ENCODE data around the gene ATP1A4.
"Not testable (repeated sequence)": the region's sequence is repeated elsewhere in the genome, so short reads cannot be mapped to it uniquely, and the experiment has no call there.

The ATP1A4 gene

DNA sequence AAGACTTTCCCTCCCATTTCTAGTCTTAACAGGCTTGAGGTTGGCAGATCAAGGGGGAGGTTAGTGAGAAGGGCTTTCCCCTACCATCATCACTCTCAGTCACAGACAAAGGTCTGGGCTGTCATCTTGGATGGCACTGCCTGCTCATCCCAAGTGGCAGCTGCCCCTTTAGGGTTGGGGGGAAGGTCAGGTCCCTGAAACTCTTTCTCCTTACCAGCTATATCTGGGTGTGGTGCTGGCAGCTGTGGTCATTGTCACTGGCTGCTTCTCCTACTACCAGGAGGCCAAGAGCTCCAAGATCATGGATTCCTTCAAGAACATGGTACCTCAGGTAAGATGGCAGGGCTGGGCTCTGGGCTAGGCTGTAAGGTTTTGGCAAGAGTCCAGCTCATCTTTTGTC, 27.7 kb upstream of the ATP1A4 start:
- no peak for DNase-seq (ENCODE audit: low read depth in 2 of 2, low spot score in 1 of 2)

DNA sequence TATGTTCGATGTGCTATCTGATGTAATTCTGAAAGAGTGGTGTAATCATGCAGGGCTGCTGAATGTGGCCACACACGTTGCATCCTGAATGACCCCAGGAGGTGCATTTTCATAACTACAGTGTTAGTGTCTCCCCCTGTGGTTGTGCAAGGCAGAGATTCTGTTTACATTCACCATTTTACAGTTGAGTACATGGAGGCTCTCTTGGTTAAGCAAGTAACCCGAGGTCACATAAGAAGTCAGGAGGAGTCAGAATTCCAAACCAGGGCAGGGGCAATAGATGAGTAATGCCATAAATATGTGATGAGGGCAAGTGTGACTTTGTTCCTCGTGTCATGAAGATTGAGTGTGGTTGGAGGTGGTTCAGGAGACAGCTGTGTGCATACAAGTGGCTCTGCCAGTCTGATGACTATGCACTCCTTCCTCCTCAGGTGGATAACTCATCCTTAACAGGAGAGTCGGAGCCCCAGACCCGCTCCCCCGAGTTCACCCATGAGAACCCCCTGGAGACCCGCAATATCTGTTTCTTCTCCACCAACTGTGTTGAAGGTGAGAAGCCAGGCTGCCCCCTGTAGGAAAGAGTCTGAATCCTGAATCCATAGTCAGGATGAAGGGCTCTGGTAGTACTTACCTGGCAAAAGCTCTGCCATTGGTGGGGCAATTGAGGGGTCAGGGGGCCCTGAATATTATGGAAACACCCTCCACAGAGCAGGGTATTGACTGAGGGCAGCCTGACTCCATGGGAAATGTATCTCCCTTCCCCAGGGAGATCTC, 26.5 kb upstream of the ATP1A4 start:
- no peak for DNase-seq (ENCODE audit: low read depth in 2 of 2, low spot score in 1 of 2)

DNA sequence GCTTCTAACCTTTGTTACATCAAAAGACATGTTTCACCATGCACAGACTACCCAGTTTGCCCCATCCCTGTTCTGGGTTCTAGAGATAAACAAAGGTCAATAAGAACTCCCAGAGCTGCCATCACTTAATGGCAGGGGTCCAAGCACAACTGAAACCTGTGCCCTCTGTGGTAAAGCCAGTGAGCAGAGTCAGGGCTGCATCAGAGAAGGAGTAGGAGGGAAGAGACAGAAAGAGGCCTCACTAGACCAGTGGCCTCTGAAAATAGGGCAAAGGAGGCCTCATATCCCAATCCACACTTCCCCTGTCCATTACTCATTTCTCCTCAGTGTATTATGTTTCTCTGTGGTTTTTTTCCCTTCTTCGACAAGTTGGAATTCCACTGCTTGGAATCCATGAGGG, 25.7 kb upstream of the ATP1A4 start:
- no peak for DNase-seq (ENCODE audit: low read depth in 2 of 2, low spot score in 1 of 2)

DNA sequence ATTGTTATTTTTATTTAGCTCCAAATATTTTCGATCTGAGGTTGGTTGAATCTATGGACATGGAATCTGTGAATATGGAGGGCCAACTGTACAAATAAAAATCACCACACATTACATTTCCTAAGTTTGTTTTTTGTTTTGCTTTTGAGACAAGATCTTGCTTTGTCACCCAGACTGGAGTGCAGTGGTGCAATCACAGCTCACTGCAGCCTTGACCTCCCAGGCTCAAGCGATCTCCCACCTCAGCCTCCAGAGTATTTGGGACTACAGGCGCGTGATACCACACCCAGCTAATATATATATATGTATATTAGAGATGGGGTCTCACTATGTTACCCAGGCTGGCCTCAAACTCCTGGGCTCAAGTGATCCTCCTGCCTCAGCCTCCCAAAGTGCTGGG, 25.1 kb upstream of the ATP1A4 start:
- not testable (repeated sequence) for DNase-seq (ENCODE audit: low read depth in 2 of 2, low spot score in 1 of 2)

DNA sequence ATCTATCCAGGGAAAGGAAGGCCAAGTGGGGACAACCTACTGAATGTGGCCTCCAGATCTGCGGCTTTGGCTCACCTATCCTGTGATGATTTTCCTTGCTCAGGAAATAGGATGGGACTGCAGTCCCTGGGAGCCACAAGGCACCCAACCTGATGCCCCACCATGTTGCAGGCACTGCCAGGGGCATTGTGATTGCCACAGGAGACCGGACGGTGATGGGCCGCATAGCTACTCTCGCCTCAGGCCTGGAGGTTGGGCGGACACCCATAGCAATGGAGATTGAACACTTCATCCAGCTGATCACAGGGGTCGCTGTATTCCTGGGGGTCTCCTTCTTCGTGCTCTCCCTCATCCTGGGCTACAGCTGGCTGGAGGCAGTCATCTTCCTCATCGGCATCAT, 24.0 kb upstream of the ATP1A4 start:
- no peak for DNase-seq (ENCODE audit: low read depth in 2 of 2, low spot score in 1 of 2)

DNA sequence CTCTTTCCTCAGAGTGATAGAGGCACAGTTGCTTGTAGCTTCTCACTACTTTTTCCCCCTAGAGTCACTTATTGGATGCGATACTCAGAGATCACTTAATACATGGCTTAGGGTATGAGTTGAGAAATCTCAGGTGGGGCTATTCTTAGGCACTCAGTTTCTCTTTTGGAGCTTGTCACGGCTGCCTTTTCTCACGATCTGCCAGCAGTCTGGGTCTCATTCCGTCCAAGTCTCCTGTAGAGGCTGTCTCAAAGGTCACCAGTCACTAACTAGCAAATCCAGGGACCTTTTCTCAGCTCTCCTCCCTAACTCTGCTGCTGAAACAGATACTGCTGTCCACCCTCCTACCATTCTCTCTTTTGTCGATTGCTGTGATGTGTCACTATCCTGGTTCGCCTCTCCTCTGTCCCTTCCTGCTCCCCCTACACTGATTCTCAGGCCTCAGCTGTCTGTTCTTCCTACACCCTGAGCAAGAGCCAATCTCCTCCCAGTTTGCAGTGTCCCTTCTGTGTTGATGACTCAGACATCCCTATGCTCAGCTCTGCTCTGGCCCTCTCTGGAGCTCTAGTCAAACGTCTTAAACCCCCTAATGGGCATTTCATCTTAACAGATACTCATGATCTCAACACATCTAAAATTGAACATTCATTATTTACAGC, 23.4 kb upstream of the ATP1A4 start:
- DNase-seq (ENCODE audit: low read depth in 2 of 2, low spot score in 1 of 2) = no peak

DNA sequence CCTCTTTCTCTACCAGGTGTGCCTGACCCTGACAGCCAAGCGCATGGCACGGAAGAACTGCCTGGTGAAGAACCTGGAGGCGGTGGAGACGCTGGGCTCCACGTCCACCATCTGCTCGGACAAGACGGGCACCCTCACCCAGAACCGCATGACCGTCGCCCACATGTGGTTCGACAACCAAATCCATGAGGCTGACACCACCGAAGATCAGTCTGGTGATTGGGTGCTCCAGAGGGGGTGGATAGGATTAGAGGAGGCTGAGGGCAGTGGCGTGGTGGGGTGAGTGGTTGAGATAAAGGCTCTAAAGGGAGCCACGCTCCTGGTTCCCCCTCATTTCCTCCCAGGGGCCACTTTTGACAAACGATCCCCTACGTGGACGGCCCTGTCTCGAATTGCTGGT, 22.8 kb upstream of the ATP1A4 start:
- DNase-seq (ENCODE audit: low read depth in 2 of 2, low spot score in 1 of 2) = no peak

DNA sequence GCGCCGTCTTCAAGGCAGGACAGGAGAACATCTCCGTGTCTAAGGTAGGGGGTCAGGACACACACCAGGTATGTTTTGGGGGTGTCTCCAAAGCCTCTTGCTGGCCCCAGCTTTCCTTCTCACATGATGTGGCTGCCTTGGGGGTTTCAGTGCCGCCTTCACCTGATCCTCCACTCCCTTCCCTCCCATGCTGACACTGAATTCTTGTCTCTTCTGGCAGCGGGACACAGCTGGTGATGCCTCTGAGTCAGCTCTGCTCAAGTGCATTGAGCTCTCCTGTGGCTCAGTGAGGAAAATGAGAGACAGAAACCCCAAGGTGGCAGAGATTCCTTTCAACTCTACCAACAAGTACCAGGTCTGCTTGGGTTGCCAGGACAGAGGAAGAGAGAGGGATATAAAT, 22.4 kb upstream of the ATP1A4 start:
- DNase-seq (ENCODE audit: low read depth in 2 of 2, low spot score in 1 of 2) = no peak

DNA sequence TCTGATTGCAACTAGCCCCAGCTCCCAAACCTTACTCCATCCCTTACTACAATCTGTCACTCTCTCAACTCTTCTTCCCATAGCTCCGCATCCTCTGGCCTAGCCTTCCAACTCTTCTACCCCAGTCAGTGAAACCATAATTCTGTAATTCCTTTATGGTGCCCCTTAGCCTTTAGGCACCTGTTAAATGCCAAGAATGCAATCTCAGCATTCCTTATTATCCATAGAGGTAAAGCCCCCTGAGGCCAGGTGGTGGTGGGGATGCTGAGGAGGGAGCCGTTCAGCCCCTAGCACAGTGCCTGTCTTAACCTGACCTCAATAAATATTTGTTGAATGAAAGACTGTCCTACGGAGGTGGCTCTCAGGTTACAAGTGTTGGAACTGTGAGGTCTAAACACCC, 21.8 kb upstream of the ATP1A4 start:
- no peak for DNase-seq (ENCODE audit: low read depth in 2 of 2, low spot score in 1 of 2)

DNA sequence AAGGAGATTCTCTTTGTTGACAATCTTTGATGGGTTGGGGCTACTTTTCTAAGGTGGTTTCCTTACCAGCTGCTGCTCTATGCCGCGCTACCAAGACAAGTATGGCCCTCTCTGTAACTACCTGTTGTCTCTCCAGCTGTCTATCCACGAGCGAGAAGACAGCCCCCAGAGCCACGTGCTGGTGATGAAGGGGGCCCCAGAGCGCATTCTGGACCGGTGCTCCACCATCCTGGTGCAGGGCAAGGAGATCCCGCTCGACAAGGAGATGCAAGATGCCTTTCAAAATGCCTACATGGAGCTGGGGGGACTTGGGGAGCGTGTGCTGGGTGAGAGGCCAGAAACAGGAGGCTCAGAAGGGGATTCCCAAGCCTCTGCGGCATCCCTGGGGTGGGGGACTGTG, 21.4 kb upstream of the ATP1A4 start:
- no peak for DNase-seq (ENCODE audit: low read depth in 2 of 2, low spot score in 1 of 2)

DNA sequence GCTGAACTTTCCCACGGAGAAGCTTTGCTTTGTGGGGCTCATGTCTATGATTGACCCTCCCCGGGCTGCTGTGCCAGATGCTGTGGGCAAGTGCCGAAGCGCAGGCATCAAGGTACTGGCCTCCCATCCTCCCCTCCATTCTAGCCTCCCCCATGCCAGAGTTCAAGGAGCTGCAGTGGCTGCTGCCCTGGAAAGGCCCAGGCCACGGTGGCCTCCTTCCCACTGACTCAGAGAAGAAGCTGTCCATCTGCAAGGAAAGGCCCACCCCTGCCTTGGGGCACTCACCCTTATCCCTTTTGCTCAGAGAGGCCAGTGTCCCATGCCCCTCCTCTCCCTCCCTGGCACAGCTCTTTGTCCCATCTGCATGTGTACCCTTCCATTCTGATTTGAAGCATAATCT, 20.9 kb upstream of the ATP1A4 start:
- no peak for DNase-seq (ENCODE audit: low read depth in 2 of 2, low spot score in 1 of 2)

DNA sequence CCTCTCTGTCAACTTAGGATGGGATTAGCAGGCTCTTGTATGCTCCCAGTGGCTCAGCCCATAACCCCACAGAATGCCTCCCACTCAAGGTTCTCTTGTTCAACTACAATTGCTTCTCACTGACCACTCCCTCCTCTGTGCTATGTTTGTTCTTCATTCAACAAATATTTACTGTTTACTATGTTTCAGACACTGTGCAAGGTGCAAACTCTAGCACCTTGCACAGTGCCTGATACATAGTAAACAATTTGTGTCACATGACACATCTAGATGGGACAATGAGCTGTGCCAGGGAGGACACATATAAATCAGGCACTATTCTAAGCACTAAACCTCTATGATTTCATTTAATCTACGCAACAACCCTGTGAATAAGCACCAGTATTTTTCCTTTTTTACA, 20.5 kb upstream of the ATP1A4 start:
- no peak for DNase-seq (ENCODE audit: low read depth in 2 of 2, low spot score in 1 of 2)

DNA sequence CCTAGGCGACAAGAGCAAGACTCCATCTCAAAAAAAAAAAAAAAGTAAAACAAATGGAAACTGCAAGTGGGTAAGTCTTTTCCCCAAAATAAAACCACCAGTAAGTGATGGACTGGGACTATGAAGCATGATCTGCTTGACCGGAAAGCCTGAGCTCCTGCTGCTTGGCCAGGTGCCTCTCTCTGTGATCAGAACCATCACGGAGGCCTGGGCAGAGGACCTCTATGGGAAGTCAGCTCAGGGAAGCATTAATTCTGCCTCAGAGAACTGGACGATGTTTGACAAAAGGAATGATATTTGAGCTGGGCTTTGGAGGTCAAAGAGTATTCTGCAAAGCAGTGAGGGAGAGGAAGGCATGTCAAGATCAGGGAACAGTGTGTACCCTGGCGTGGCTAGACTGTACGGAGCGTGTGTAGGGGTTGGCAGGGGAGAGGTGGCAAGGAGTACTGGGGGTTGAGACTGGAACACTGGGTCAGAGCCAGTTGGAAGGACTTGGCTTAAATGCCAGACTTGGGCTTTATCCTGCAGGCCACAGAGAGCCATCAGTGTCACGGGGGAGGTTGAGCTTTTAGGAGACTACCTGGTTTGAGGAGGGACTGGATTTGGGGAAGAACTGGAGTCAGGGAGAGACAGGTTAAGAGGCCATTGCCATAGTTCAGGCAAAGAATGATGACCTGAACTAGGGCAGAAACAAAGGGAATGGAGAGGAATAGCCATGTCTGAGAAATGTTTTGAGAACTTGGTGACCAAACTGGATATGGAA, 19.4 kb upstream of the ATP1A4 start:
- DNase-seq (ENCODE audit: low read depth in 2 of 2, low spot score in 1 of 2) = no peak

DNA sequence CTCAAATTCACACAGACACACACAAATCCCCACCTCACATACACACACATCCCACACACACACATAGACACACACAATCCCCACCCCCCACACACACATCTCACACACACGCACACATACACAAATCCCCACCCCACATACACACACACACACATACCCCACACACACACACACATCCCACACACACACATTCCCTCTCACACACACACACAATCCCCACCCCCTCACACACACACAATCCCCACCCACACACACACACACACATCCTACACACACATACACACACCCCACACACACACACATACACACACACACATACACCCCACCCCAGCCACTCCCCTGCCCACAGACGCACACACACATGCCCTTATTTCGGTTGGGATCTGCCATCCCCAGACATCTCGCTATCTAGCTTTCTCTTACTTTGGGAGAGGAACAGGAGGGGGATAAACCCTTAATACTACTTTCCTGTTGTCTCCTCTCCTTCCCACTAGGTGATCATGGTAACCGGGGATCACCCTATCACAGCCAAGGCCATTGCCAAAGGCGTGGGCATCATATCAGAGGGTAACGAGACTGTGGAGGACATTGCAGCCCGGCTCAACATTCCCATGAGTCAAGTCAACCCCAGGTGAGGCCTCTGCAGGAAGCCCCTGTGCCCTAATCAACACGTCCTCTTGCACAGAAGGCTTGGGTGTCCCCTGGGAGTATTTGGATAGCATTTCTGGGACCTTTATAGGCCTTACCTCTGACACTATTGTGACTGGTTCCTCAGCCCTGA, 17.2 kb upstream of the ATP1A4 start:
- DNase-seq (ENCODE audit: low read depth in 2 of 2, low spot score in 1 of 2) = no peak

DNA sequence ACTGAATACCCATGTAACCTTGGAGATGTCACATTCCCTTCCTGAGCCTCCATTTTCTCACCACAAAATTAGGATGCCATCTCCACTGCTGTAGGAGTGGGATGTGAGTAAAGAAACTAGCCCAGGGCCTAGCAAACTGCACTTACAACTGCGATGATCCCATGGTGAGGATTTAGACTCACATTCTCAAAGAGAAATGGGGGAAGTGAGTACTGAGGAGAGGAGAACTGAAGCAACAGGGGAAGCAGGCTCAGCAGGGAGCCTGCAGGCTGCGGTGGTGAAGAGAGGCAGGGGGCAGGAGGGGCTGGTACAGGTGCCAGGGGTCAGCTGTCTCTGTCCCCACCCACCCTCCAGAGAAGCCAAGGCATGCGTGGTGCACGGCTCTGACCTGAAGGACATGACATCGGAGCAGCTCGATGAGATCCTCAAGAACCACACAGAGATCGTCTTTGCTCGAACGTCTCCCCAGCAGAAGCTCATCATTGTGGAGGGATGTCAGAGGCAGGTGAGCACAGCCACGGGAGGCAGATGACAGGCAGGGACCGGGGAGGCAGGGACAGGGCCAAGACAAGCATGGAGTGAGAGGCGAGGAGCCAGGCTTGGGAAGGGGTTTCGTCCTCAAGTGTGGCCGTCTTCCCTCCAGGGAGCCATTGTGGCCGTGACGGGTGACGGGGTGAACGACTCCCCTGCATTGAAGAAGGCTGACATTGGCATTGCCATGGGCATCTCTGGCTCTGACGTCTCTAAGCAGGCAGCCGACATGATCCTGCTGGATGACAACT, 16.4 kb upstream of the ATP1A4 start:
- DNase-seq (ENCODE audit: low read depth in 2 of 2, low spot score in 1 of 2) = no peak

DNA sequence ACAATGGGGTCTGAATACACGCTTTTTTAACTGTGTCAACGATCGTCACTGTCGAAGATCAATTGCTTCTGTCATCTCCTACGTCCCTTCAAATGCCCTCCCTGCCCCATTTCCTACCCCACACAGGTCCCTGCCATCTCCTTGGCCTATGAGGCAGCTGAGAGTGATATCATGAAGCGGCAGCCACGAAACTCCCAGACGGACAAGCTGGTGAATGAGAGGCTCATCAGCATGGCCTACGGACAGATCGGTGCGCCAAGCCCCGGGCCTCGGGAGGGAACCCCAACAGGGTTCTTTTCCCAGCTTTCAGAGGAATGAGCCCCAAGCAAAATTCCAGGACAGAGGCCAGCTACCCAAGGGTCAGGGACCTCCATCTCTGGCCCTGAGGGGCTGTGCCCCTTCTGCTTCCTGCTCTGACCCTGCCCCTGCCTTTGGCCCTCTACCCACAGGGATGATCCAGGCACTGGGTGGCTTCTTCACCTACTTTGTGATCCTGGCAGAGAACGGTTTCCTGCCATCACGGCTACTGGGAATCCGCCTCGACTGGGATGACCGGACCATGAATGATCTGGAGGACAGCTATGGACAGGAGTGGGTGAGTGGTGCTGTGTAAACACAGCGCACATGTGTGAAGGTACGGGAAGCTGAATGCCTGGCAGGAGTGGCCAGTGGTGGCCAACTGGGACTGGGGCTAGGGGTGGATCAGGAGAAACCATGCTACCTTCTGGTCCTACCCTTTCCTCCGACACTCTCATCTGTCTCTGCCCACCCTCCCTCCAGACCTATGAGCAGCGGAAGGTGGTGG, 15.1 kb upstream of the ATP1A4 start:
- no peak for DNase-seq (ENCODE audit: low read depth in 2 of 2, low spot score in 1 of 2)

DNA sequence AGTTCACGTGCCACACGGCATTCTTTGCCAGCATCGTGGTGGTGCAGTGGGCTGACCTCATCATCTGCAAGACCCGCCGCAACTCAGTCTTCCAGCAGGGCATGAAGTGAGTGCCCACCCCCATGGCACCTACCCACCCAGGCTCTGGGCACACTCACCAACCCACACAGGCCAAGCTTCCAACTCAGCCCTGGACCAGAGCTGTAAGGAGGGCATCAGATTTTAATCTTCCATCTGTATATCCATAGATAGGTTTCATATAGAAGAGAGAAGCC, 14.5 kb upstream of the ATP1A4 start:
- DNase-seq (ENCODE audit: low read depth in 2 of 2, low spot score in 1 of 2) = no peak

DNA sequence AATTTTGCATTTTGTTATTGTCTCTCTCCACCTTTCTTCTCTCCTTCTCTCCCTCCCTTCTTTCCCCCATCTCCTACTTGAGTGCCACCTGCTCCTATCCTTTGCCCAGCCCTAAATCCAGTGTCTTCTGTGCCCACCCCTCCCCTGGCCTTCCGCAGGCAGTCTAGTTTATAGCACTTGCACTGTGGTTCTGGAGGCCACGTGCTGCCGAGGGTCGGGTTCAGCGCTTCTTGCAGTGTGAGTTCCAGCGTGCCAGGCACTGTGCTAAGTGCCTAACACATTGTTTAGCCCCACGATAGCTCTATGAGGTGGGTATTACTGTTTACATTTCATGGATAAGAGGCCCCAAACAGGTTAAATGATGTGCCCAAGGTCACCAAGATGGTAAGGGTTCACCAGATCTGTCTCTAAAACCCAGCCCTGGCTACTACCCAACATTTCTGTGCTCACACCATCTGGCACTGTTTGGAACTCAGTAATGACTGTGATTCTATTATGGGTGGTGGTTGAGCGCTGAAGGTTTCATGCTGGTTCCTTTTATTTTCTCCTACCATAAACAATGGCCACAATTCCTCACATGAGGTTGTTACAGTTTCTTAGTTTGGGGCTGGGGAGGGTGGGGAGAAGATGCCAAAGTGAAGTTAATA, 14.1 kb upstream of the ATP1A4 start:
- no peak for DNase-seq (ENCODE audit: low read depth in 2 of 2, low spot score in 1 of 2)

DNA sequence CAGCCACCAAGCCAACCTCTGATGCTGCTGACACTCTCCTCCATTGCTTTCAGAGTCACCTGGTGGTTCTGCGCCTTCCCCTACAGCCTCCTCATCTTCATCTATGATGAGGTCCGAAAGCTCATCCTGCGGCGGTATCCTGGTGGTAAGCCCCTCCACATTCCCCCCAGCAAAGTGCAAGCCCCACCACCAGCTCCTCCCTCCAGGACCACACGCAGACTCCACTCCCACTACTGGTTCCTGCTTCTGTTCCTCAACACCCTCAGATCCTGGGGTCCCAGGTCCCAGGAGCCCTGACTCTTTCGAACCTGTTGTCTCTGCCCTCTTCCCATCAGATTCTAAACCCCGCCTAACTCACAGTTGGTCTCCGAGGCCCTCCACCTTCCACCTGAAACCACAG, 11.6 kb upstream of the ATP1A4 start:
- DNase-seq (ENCODE audit: low read depth in 2 of 2, low spot score in 1 of 2) = no peak

DNA sequence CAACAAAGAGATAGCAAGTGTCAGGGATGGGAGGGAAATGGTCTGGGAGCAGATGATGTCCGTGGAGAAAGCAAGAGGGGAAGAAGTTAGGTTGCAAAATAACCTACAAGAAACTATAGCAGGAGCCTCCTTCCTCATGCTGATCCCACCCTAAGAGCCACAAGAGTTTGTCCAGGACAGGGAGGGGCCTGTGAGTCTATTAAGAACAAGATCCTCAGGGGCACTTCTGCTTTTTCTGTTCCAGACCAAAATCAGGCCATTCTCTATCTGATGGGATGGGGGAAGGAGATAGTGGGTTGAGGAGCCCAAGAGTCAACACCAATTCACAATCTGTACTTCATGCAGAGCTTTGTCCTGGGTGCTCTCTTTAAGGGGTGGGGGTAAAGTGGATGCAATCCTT, 7.7 kb upstream of the ATP1A4 start:
- DNase-seq (ENCODE audit: low read depth in 2 of 2, low spot score in 1 of 2) = no peak

Data from stimulated activated CD8-positive, alpha-beta memory T cell treated with anti-CD3 and anti-CD28 coated beads, Interleukin-4, amount 100 ng/mL, for 4 hours (primary cell).